Smooth muscle cell (in vitro differentiated cells): ENCODE data around the gene FATE1. TPM values are rescaled to one million over a fixed set of nuclear protein-coding genes. Genes with fewer than 3 reads are reported as not detected.

Experiments
- DNase-seq: peaks from one replicate; lab custom pipeline; 2025; ENCODE audit not compliant: unreplicated experiment; lab: John Stamatoyannopoulos, UW
- H2AFZ ChIP-seq: fragments of 200-600 bp; sonication (generic); 2 replicates; pipeline ENCODE4 v1.6.0; 2016; ENCODE audit warnings: antibody characterized with exemption, low read depth, mild to moderate bottlenecking
- H3F3A ChIP-seq: fragments of 200-600 bp; sonication (generic); 2 replicates; pipeline ENCODE4 v1.6.0; 2017; ENCODE audit warnings: antibody characterized with exemption, low read depth
- H3K27ac ChIP-seq: fragments of 200-600 bp; sonication (generic); 2 replicates; pipeline ENCODE4 v1.5.1; 2016; ENCODE audit warnings: low read depth, mild to moderate bottlenecking
- H3K27me3 ChIP-seq: fragments of 200-600 bp; sonication (generic); 2 replicates; pipeline ENCODE4 v1.6.1; 2016; ENCODE audit warnings: low read depth, mild to moderate bottlenecking
- H3K36me3 ChIP-seq: fragments of 200-600 bp; sonication (generic); 2 replicates; pipeline ENCODE4 v1.5.1; 2016; ENCODE audit warnings: low read depth
- H3K4me1 ChIP-seq: fragments of 200-600 bp; sonication (generic); 2 replicates; pipeline ENCODE4 v1.5.1; 2016; ENCODE audit warnings: low read depth
- H3K4me2 ChIP-seq: fragments of 200-600 bp; sonication (generic); 2 replicates; pipeline ENCODE4 v1.6.0; 2016; ENCODE audit warnings: mild to moderate bottlenecking
- H3K4me3 ChIP-seq: fragments of 200-600 bp; sonication (generic); 2 replicates; pipeline ENCODE4 v1.5.1; 2016; ENCODE audit warnings: mild to moderate bottlenecking
- H3K79me2 ChIP-seq: fragments of 200-600 bp; sonication (generic); 2 replicates; pipeline ENCODE4 v1.6.0; 2016; ENCODE audit warnings: low read depth, mild to moderate bottlenecking
- H3K9ac ChIP-seq: fragments of 200-600 bp; sonication (generic); 2 replicates; pipeline ENCODE4 v1.6.0; 2016; ENCODE audit warnings: low read depth
- H3K9me3 ChIP-seq: fragments of 200-600 bp; sonication (generic); replicated peaks from 2 replicates; pipeline ENCODE4 v1.5.1; 2016; ENCODE audit warnings: low read depth
- H4K20me1 ChIP-seq: fragments of 200-600 bp; sonication (generic); 2 replicates; pipeline ENCODE4 v1.6.0; 2016; ENCODE audit warnings: low read depth
- WGBS: methylation state at CpG from one replicate; pipeline ENCODE4 v1.1.7; 2016; ENCODE audit warnings: low lambda C conversion rate; 5-methylcytosine and 5-hydroxymethylcytosine counted together
- polyA plus RNA-seq: library from polyadenylated mRNA; unstranded; fragments of >200 nt; fragmentation: Nextera tagmentation; extraction: Ambion mirVana; gene quantifications from 2 replicates; pipeline ENCODE4 v1.2.1, GENCODE V29; 2016
- total RNA-seq: library from RNA; depleted of rRNA; stranded (reverse); fragments of >200 nt; gene quantifications from 2 replicates; pipeline ENCODE4 v1.2.3, GENCODE V29; 2014
- TF ChIP-seq, protein P1 (sequence below): fragments of 200-600 bp; sonication (generic); IDR thresholded peaks from 2 replicates; pipeline ENCODE4 v1.5.1; 2017; ENCODE audit warnings: borderline replicate concordance, mild to moderate bottlenecking, antibody characterized with exemption; ENCODE audit not compliant: insufficient read depth, poor library complexity, severe bottlenecking

FATE1 gene
- total and polyA plus RNA-seq, 2 experiments from 2014 or later, result not detected

DNA sequence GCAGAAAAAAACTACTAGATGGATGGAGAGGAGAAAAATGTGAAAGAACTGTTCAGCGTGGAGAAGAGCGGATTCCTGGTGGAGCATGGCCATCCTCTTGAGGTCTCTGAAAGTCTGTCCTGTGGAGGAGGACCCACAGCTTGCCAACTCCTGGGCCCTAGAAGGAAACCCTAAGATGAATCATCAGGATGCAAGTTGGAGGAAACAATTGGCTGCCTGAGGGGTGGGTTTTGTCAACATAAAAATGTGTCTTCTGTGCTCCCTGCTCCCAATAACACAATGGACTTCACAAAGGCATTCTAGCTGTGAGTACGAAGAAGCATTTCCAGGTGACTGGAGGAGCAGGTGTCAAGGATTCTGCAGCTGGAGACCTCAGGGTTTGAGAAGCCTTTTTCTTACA lies 55.9 kb downstream of the FATE1 start:
- no peak overlapping the region for H2AFZ ChIP-seq
- no peaks in the 10 kb centered on the region for H3F3A ChIP-seq
- TF ChIP-seq, protein P1, sequence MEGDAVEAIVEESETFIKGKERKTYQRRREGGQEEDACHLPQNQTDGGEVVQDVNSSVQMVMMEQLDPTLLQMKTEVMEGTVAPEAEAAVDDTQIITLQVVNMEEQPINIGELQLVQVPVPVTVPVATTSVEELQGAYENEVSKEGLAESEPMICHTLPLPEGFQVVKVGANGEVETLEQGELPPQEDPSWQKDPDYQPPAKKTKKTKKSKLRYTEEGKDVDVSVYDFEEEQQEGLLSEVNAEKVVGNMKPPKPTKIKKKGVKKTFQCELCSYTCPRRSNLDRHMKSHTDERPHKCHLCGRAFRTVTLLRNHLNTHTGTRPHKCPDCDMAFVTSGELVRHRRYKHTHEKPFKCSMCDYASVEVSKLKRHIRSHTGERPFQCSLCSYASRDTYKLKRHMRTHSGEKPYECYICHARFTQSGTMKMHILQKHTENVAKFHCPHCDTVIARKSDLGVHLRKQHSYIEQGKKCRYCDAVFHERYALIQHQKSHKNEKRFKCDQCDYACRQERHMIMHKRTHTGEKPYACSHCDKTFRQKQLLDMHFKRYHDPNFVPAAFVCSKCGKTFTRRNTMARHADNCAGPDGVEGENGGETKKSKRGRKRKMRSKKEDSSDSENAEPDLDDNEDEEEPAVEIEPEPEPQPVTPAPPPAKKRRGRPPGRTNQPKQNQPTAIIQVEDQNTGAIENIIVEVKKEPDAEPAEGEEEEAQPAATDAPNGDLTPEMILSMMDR, result no peak
- H3K9ac ChIP-seq, result no peak overlapping the region
- no peak overlapping the region for H3K27ac ChIP-seq
- no peaks in the 10 kb centered on the region for H3K4me1 ChIP-seq
- H3K9me3 ChIP-seq, result no peaks in the 10 kb centered on the region
- no peaks in the 10 kb centered on the region for H4K20me1 ChIP-seq
- no peaks in the 10 kb centered on the region for H3K79me2 ChIP-seq
- 83% methylated on average over 3 of the region's 3 CpGs for WGBS
- no peak overlapping the region for H3K4me2 ChIP-seq
- no peaks in the 10 kb centered on the region for H3K27me3 ChIP-seq
- no peaks in the 10 kb centered on the region for H3K36me3 ChIP-seq
- no peak overlapping the region for H3K4me3 ChIP-seq
- DNase-seq, result no peak

Other genes with a start within 250 kb of the FATE1 start
- gene PASD1, start 152.4 kb upstream of the FATE1 start, total RNA-seq, result 0.09 TPM in 1 of 2 replicates, not detected in the other
- gene PASD1, start 152.4 kb upstream of the FATE1 start, polyA plus RNA-seq, result 0.17 TPM in 1 of 2 replicates, not detected in the other
- gene PRRG3, start 20.6 kb upstream of the FATE1 start, total RNA-seq, result 0.09 and 0.67 TPM in 2 replicates
- gene PRRG3, start 20.6 kb upstream of the FATE1 start, polyA plus RNA-seq, result 1.0 and 2.6 TPM in 2 replicates
- not detected in 2 replicates for gene CNGA2, start 18.7 kb downstream of the FATE1 start, total RNA-seq
- gene CNGA2, start 18.7 kb downstream of the FATE1 start, polyA plus RNA-seq, result not detected in 2 replicates
- not detected in 2 replicates for gene MAGEA4, start 196.9 kb downstream of the FATE1 start, total RNA-seq
- gene MAGEA4, start 196.9 kb downstream of the FATE1 start, polyA plus RNA-seq, result not detected in 2 replicates